Measurements from ENCODE around the gene MYH13.

DNA sequence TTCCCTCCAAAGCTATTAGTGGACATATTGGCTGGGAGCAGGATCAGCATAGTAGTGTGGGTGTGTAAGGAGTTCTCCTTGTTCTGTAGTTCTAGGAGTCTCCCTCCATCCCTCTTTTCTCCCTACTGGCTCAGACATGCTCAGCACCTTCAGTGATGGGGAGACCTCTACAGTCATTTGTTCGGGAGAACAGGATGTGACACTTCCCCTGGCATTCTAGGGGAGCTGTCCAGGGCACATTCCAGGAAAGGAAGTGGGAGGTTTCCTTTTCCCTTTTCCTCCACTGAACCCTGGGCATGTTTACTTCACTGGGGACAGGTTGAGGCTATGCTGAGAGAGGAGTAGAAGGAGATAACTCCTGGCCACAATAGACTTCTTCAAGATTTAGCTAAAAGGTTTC, 86.5 kb downstream of the MYH13 start:
- TF ChIP-seq, protein P1, sequence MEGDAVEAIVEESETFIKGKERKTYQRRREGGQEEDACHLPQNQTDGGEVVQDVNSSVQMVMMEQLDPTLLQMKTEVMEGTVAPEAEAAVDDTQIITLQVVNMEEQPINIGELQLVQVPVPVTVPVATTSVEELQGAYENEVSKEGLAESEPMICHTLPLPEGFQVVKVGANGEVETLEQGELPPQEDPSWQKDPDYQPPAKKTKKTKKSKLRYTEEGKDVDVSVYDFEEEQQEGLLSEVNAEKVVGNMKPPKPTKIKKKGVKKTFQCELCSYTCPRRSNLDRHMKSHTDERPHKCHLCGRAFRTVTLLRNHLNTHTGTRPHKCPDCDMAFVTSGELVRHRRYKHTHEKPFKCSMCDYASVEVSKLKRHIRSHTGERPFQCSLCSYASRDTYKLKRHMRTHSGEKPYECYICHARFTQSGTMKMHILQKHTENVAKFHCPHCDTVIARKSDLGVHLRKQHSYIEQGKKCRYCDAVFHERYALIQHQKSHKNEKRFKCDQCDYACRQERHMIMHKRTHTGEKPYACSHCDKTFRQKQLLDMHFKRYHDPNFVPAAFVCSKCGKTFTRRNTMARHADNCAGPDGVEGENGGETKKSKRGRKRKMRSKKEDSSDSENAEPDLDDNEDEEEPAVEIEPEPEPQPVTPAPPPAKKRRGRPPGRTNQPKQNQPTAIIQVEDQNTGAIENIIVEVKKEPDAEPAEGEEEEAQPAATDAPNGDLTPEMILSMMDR (IDR thresholded peaks at IDR 0.05), result no peak
- no peak for TF ChIP-seq EP300 (IDR thresholded peaks at IDR 0.05)
